Measurements from ENCODE around the gene CDIPT. TPM values are rescaled to one million over a fixed set of nuclear protein-coding genes. Genes with fewer than 3 reads are reported as not detected.
A peak's percentile ranks its signal among the peaks of the same experiment; 100 is the strongest.

The CDIPT gene
- total RNA-seq, 2 experiments from 2014 or later = 43.5 to 52.4 TPM

DNA sequence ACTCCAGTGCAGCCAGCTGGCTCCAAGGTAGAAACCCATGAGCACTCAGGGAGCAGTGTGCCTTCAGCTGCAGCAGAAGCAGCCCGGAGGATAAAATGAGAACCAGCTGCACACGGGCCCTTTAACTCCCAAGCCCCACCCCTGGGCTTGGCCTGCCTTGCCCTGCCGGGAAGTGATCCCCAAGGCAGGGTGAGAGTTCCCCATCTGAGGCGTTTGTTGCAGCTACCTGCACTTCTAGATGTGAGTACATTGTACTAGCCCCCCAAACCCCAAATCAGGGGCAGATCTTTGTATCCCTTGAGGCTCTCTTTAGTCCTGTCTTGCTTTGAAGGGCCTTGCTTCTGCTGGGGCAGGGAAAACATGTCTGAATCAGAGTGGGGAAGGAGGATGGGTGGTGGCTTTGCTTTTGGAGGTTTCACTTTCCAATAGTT, 42.7 kb downstream of the CDIPT start, which contains the start of gene MVP:
MVP (plus strand) TSS at position 192 of the 431 bp plus-strand sequence. CDS start 10,088 bp downstream, outside the sequence.
- Histone ChIP-seq H3K27ac (ENCODE audit: low read depth, low read length, poor library complexity, severe bottlenecking) (peak within 1 kb of the TSS; percentile 20), H3K9me2 (ENCODE audit: insufficient read depth, low read length) (no peaks in the 10 kb centered on the region), H3K4me2 (ENCODE audit: low read length) (peak within 1 kb of the TSS; percentile 75), H3K36me3 (ENCODE audit: insufficient read depth, low read length) (peaks cover 38% of the 10 kb centered on the region), H3K9me3 (ENCODE audit: low read length) (no peaks in the 10 kb centered on the region), H3K4me1 (ENCODE audit: insufficient read depth, low read length, poor library complexity, severe bottlenecking) (peaks cover 49% of the 10 kb centered on the region), H3K4me3 (ENCODE audit: low read depth, low read length, poor library complexity, severe bottlenecking) (peak within 1 kb of the TSS; percentile 67), H3K79me2 (ENCODE audit: insufficient read depth, low read depth, low read length) (peaks cover 21% of the 10 kb centered on the region; the same call in 1 of the 2 replicates), H4K20me1 (ENCODE audit: insufficient read depth, low read length) (0 out of 2 replicates have a peak, but pooled peaks cover 4% of the 10 kb centered on the region), H2AFZ (ENCODE audit: low read length) (no peak within 1 kb of the TSS)
- no TSS peak for BruUV-seq (replicated peaks)
- peak; percentile 72 for DNase-seq (ENCODE audit: low spot score)
- CTCF ChIA-PET (ENCODE audit: unreplicated experiment) = no interaction called here
- TF ChIP-seq, protein P1, sequence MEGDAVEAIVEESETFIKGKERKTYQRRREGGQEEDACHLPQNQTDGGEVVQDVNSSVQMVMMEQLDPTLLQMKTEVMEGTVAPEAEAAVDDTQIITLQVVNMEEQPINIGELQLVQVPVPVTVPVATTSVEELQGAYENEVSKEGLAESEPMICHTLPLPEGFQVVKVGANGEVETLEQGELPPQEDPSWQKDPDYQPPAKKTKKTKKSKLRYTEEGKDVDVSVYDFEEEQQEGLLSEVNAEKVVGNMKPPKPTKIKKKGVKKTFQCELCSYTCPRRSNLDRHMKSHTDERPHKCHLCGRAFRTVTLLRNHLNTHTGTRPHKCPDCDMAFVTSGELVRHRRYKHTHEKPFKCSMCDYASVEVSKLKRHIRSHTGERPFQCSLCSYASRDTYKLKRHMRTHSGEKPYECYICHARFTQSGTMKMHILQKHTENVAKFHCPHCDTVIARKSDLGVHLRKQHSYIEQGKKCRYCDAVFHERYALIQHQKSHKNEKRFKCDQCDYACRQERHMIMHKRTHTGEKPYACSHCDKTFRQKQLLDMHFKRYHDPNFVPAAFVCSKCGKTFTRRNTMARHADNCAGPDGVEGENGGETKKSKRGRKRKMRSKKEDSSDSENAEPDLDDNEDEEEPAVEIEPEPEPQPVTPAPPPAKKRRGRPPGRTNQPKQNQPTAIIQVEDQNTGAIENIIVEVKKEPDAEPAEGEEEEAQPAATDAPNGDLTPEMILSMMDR (conservative IDR thresholded peaks at IDR 0.05; ENCODE audit: low read length) = no peak
- no peak for TF ChIP-seq EZH2phosphoT487 (IDR thresholded peaks at IDR 0.05; ENCODE audit: borderline replicate concordance, low read depth, low read length)
- intact Hi-C loops (cut with micrococcal nuclease; ENCODE audit: unreplicated experiment) = loop anchor here (1.0 kb wide), 1 partner anchor 118 kb away; no protein-coding TSS in a partner anchor
- POLR2A ChIA-PET = interaction anchor here (1.0 to 1.5 kb wide), 2 partner anchors 13 to 30 kb away, joined by 3 to 6 read pairs; partner anchors contain the start of genes KIF22 and MAZ

DNA sequence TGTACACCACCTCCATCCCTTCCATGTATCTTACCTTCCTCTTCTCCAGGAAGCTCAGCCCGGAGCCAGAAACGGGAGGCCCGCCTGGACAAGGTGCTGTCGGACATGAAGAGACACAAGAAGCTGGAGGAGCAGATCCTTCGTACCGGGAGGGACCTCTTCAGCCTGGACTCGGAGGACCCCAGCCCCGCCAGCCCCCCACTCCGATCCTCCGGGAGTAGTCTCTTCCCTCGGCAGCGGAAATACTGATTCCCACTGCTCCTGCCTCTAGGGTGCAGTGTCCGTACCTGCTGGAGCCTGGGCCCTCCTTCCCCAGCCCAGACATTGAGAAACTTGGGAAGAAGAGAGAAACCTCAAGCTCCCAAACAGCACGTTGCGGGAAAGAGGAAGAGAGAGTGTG, 43.5 kb downstream of the CDIPT start:
- Histone ChIP-seq H3K4me2 (ENCODE audit: low read length) (peak overlapping the region; percentile 75), H3K4me3 (ENCODE audit: low read depth, low read length, poor library complexity, severe bottlenecking) (peak overlapping the region; percentile 67)

More for the DNA sequence above, 43.5 kb downstream of the CDIPT start:
- ChIA-PET POLR2A (interaction anchor here (1.0 kb wide), 1 partner anchor 29 kb away, joined by 3 read pairs; the partner anchor contains the start of gene KIF22), CTCF (ENCODE audit: unreplicated experiment) (no interaction called here)
- Histone ChIP-seq H3K79me2 (ENCODE audit: insufficient read depth, low read depth, low read length) (peaks cover 21% of the 10 kb centered on the region; the same call in 1 of the 2 replicates), H3K36me3 (ENCODE audit: insufficient read depth, low read length) (peaks cover 38% of the 10 kb centered on the region), H4K20me1 (ENCODE audit: insufficient read depth, low read length) (0 out of 2 replicates have a peak, but pooled peaks cover 4% of the 10 kb centered on the region), H2AFZ (ENCODE audit: low read length) (no peak overlapping the region), H3K9me2 (ENCODE audit: insufficient read depth, low read length) (no peaks in the 10 kb centered on the region), H3K9me3 (ENCODE audit: low read length) (no peaks in the 10 kb centered on the region), H3K4me1 (ENCODE audit: insufficient read depth, low read length, poor library complexity, severe bottlenecking) (peaks cover 53% of the 10 kb centered on the region), H3K27ac (ENCODE audit: low read depth, low read length, poor library complexity, severe bottlenecking) (peak overlapping the region; percentile 20)
- intact Hi-C loops (cut with micrococcal nuclease; ENCODE audit: unreplicated experiment) = loop anchor here (5.0 kb wide), 1 partner anchor 153 kb away; the partner anchor contains the start of gene TAOK2
- TF ChIP-seq EZH2phosphoT487 (IDR thresholded peaks at IDR 0.05; ENCODE audit: borderline replicate concordance, low read depth, low read length) = no peak
- TF ChIP-seq, protein P1 (conservative IDR thresholded peaks at IDR 0.05; ENCODE audit: low read length) = no peak
- BruUV-seq (replicated peaks) = no TSS peak
- DNase-seq (ENCODE audit: low spot score) = no peak
